Adrenal gland (tissue), 12 donors: ENCODE results near the gene CAPN8. TPM values are rescaled to one million over a fixed set of nuclear protein-coding genes. Genes with fewer than 3 reads are reported as not detected.

Experiments used
- DNase-seq, 7 donors: peaks; one replicate each; pipeline ENCODE4 v3.0.0-alpha.2; 2019 to 2020
- H3K27ac ChIP-seq, 5 donors: fragments of 200-600 bp; sonication (generic) in 4 of 5; 1 replicate in 3 of 5; 2 replicates in 2 of 5; pipeline versions ENCODE4 v1.5.1 to v1.8.0; 2016 to 2020; ENCODE audit warnings: mild to moderate bottlenecking in 1 of 5
- H3K27me3 ChIP-seq: fragments of 200-600 bp; 2 replicates; pipeline ENCODE4 v1.8.0; 2021
- H3K36me3 ChIP-seq, 2 donors: fragments of 200-600 bp; replicated peaks in 1 of 2; 1 replicate in 1 of 2; 2 replicates in 1 of 2; pipeline versions ENCODE4 v1.5.1 to v1.8.0; 2018 to 2022
- H3K4me1 ChIP-seq, 2 donors: fragments of 200-600 bp; replicated peaks in 1 of 2; 1 replicate in 1 of 2; 2 replicates in 1 of 2; pipeline versions ENCODE4 v1.5.1 to v1.8.0; 2018 to 2021
- H3K4me3 ChIP-seq, 4 donors: fragments of 200-600 bp; sonication (generic) in 3 of 4; one replicate each; pipeline ENCODE4 v1.5.1; 2016 to 2018
- H3K9me3 ChIP-seq, 3 donors: fragments of 200-600 bp; sonication (generic) in 1 of 3; replicated peaks in 1 of 3; 1 replicate in 2 of 3; 2 replicates in 1 of 3; pipeline versions ENCODE4 v1.5.1 to v1.8.0; 2016 to 2021
- CTCF ChIP-seq, 6 experiments: fragments of 450-650 bp in 4 of 6; fragments of 200-600 bp in 2 of 6; sonication (generic) in 1 of 6; IDR thresholded peaks; 1 replicate in 5 of 6; 2 replicates in 1 of 6; pipeline versions ENCODE4 v1.5.1 to v1.8.0; 2016 to 2021; ENCODE audit warnings: antibody characterized with exemption in 6 of 6, mild to moderate bottlenecking in 2 of 6, moderate library complexity in 1 of 6
- POLR2A ChIP-seq, 2 donors: fragments of 450-650 bp; IDR thresholded peaks; one replicate each; pipeline ENCODE4 v1.6.1; 2017; ENCODE audit warnings: antibody characterized with exemption in 2 of 2, mild to moderate bottlenecking in 2 of 2, moderate library complexity in 1 of 2
- WGBS, 4 donors: extraction: QIAGEN DNeasy Blood & Tissue Kit in 2 of 4; methylation state at CpG; one replicate each; pipeline versions ENCODE4 v1.1.5 to v1.1.7; 2013 to 2017; 5-methylcytosine and 5-hydroxymethylcytosine counted together
- intact Hi-C, 2 donors: fragments of 100-400 bp; cut with DNase I; formaldehyde crosslinking; loops; one replicate each; pipeline versions ENCODE4 v1.14.1 to v1.15.0; 2022 to 2023
- polyA plus RNA-seq, 3 donors: library from polyadenylated mRNA; stranded (reverse); fragments of 200-250 nt in 2 of 3; fragments of 350-450 nt in 1 of 3; fragmentation: Illumina TruSeq in 1 of 3; extraction: RNeasy Lipid Tissue Mini Kit (QIAGEN cat#74804) in 1 of 3; gene quantifications; one replicate each; pipeline ENCODE4 v1.2.3, GENCODE V29; 2013 to 2014
- total RNA-seq, 9 donors: library from RNA; depleted of rRNA in 4 of 9; stranded (reverse); fragments of >200 nt in 4 of 9; fragments of 120-200 nt in 1 of 9; fragmentation: NEBNext Ultra II Directional in 1 of 9; extraction: Animal tissue kit (Norgen Biotek cat#: 25700) in 1 of 9; gene quantifications; one replicate each; pipeline versions ENCODE4 v1.1.0 to v1.2.4, GENCODE V29; 2013 to 2023
- donor health status: healthy with polysubstance abuse.
- donor health status: Bipolar disorder and iron deficiency.
- donor health status: DM: yes; HTN: yes; CAD: no.
- donor health status: DM: no; HTN: no; CAD: no.
- donor health status: DM: no; HTN: no; CAD: no.
- donor health status: DM: yes; HTN: yes; CAD: no.

Gene CAPN8
- total and polyA plus RNA-seq, 12 donors: 0.14 to 1.7 (median 0.79) TPM; not detected in 4

- no peak overlapping the region for H3K27ac ChIP-seq
- no peaks in the 10 kb centered on the region for H3K36me3 ChIP-seq
- H3K4me3 ChIP-seq: no peak overlapping the region
- WGBS, 4 donors: 69 to 76% (median 71%) methylated on average over 4 of the region's 4 CpGs
- intact Hi-C loops: no loop called here
- H3K9me3 ChIP-seq: no peaks in the 10 kb centered on the region
- H3K27me3 ChIP-seq: no peaks in the 10 kb centered on the region
- H3K4me1 ChIP-seq: peaks cover 12 to 16% of the 10 kb centered on the region in 2 donors
- no peak for DNase-seq
- TF ChIP-seq CTCF (IDR thresholded peaks at IDR 0.05) (no peak), POLR2A (IDR thresholded peaks at IDR 0.05) (no peak)
Measured at GRCh38 chr1:223617323-223618070, 48.0 kb downstream of the CAPN8 start.

- intact Hi-C loops: no loop called here
- Histone ChIP-seq H3K4me1 (peaks cover 12 to 16% of the 10 kb centered on the region in 2 donors), H3K4me3 (no peak overlapping the region), H3K27ac (no peak overlapping the region), H3K36me3 (no peaks in the 10 kb centered on the region), H3K9me3 (no peaks in the 10 kb centered on the region), H3K27me3 (no peaks in the 10 kb centered on the region)
- 90 to 93% (median 92%) methylated on average over 3 to 4 of the region's 4 CpGs for WGBS, 4 donors
- DNase-seq: no peak
- no peak for TF ChIP-seq POLR2A (IDR thresholded peaks at IDR 0.05)
- no peak for TF ChIP-seq CTCF (IDR thresholded peaks at IDR 0.05)
Measured at GRCh38 chr1:223616586-223616985, 48.9 kb downstream of the CAPN8 start.

- no peaks in the 10 kb centered on the region for H3K27me3 ChIP-seq
- peak in 1 of 7 donors; percentile 6 for DNase-seq
- intact Hi-C loops: no loop called here
- no peaks in the 10 kb centered on the region for H3K36me3 ChIP-seq
- no peak for TF ChIP-seq POLR2A (IDR thresholded peaks at IDR 0.05)
- TF ChIP-seq CTCF (IDR thresholded peaks at IDR 0.05): no peak
- H3K4me1 ChIP-seq: no peaks in the 10 kb centered on the region
- no peaks in the 10 kb centered on the region for H3K9me3 ChIP-seq
- H3K27ac ChIP-seq: no peak overlapping the region
- no peak overlapping the region for H3K4me3 ChIP-seq
- 0 to 36% methylated on average over 1 of the region's 1 CpG; no CpG with 5 or more reads in 2 of the 4 donors for WGBS, 4 donors
Measured at GRCh38 chr1:223611936-223612335, 53.6 kb downstream of the CAPN8 start.

GRCh38 chr1:223609977-223610376, 55.5 kb downstream of the CAPN8 start:
- DNase-seq: no peak
- no peaks in the 10 kb centered on the region for H3K36me3 ChIP-seq
- intact Hi-C loops: no loop called here
- no peaks in the 10 kb centered on the region for H3K9me3 ChIP-seq
- no peaks in the 10 kb centered on the region for H3K4me1 ChIP-seq
- no peak for TF ChIP-seq CTCF (IDR thresholded peaks at IDR 0.05)
- TF ChIP-seq POLR2A (IDR thresholded peaks at IDR 0.05): no peak
- no peak overlapping the region for H3K4me3 ChIP-seq
- 92 to 98% (median 96%) methylated on average over 4 of the region's 4 CpGs for WGBS, 4 donors
- no peaks in the 10 kb centered on the region for H3K27me3 ChIP-seq
- no peak overlapping the region for H3K27ac ChIP-seq
